Measurements from ENCODE around the gene ABCG1.

ABCG1 gene

DNA sequence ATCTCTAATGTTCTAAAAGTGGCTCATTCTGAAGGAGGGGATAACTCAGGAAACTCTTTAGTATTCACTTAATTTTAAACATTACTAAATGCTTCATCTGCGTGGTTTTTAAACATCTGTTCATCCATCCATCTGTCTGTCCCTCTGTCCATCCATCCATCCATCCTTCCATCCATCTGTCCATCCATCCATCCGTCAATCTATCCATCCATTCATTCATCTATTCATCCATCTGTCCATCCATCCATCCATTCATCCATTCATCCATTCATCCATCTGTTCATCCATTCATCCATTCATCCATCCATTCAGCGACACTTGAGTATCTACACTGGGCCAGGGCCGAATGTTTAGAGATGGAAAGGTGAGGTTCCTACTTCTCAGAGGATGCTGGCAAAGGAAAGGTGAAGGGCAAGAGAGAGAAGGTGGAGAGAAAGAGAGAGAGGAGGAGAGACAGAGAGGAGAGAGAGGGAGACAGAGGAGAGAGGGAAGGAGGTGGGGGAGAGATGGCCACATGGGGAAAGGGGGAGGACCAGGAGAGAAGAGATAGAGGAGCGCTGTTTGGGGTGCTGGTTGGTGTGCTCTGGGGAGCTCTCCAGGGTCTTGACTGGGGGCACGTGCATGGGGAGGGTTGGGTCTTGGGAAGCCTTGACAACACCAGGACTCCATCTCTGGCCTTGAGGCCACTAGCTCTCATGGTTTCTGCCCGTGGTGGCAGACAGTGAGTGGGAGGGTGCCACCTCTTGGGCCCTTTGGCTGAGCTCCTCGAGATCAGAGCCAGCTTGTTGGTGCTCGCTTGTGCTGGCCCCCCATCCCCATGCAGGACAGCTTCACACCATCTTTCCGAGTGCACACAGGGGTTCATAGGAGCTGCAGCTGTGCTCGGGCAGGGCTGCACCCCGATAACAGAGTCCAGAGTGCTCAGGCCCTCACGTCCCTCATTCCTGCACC, 45.6 kb downstream of the ABCG1 start:
- H3K9ac ChIP-seq = no peak overlapping the region
- TF ChIP-seq, protein P1, sequence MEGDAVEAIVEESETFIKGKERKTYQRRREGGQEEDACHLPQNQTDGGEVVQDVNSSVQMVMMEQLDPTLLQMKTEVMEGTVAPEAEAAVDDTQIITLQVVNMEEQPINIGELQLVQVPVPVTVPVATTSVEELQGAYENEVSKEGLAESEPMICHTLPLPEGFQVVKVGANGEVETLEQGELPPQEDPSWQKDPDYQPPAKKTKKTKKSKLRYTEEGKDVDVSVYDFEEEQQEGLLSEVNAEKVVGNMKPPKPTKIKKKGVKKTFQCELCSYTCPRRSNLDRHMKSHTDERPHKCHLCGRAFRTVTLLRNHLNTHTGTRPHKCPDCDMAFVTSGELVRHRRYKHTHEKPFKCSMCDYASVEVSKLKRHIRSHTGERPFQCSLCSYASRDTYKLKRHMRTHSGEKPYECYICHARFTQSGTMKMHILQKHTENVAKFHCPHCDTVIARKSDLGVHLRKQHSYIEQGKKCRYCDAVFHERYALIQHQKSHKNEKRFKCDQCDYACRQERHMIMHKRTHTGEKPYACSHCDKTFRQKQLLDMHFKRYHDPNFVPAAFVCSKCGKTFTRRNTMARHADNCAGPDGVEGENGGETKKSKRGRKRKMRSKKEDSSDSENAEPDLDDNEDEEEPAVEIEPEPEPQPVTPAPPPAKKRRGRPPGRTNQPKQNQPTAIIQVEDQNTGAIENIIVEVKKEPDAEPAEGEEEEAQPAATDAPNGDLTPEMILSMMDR (conservative IDR thresholded peaks at IDR 0.05; ENCODE audit: low read depth, low read length) = no peak
- H3K79me2 ChIP-seq (ENCODE audit: insufficient read depth, low read depth) = no peaks in the 10 kb centered on the region
- no peak overlapping the region for H3K4me2 ChIP-seq
- no peak overlapping the region for H2AFZ ChIP-seq (ENCODE audit: low read depth)
- H3K27me3 ChIP-seq (ENCODE audit: insufficient read depth, low read depth) = no peaks in the 10 kb centered on the region
- no peaks in the 10 kb centered on the region for H3K36me3 ChIP-seq (ENCODE audit: insufficient read depth)
- H3K4me3 ChIP-seq (IDR thresholded peaks at IDR 0.05; ENCODE audit: insufficient read depth, low read depth, low read length) = no peak overlapping the region
- H3K4me1 ChIP-seq (ENCODE audit: low read depth, poor library complexity, severe bottlenecking) = no peaks in the 10 kb centered on the region
- H3K27ac ChIP-seq = no peak overlapping the region
- H4K20me1 ChIP-seq (ENCODE audit: insufficient read depth) = no peaks in the 10 kb centered on the region

DNA sequence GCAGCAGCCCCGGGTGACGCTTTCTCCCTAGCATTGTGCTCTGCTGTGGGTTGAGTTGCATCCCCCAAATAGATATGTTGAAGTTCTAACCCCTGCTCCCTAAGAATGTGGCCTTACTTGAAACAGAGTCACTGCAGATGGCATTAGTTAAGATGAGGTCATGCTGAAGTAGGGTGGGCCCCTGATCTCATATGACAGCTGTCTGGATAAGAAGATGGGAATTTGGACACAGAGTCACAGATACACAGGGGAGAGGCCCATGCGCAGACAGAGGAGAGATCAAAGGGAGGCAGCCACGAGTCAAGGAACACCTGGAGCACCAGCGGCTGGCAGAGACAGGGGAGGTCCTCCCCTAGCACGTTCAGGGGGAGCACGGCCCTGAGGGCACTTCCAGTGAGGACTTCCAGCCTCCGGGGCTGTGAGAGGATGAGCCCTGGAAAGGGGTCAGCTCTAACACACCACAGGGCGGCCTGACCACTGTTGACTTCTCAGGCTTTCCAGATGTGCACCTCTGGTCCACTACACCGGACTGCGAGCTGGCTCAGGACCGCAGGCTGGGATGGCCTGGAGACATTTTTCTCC, 46.4 kb downstream of the ABCG1 start:
- H3K4me2 ChIP-seq = no peak overlapping the region
- no peak overlapping the region for H3K27ac ChIP-seq
- no peaks in the 10 kb centered on the region for H3K79me2 ChIP-seq (ENCODE audit: insufficient read depth, low read depth)
- H3K27me3 ChIP-seq (ENCODE audit: insufficient read depth, low read depth) = no peaks in the 10 kb centered on the region
- H2AFZ ChIP-seq (ENCODE audit: low read depth) = no peak overlapping the region
- no peak overlapping the region for H3K9ac ChIP-seq
- H4K20me1 ChIP-seq (ENCODE audit: insufficient read depth) = no peaks in the 10 kb centered on the region
- TF ChIP-seq, protein P1 (conservative IDR thresholded peaks at IDR 0.05; ENCODE audit: low read depth, low read length) = no peak
- H3K4me1 ChIP-seq (ENCODE audit: low read depth, poor library complexity, severe bottlenecking) = no peaks in the 10 kb centered on the region
- no peak overlapping the region for H3K4me3 ChIP-seq (IDR thresholded peaks at IDR 0.05; ENCODE audit: insufficient read depth, low read depth, low read length)
- H3K36me3 ChIP-seq (ENCODE audit: insufficient read depth) = no peaks in the 10 kb centered on the region

GRCh38 chr21:42266971-42267556, 48.1 kb downstream of the ABCG1 start:
- TF ChIP-seq, protein P1 (conservative IDR thresholded peaks at IDR 0.05; ENCODE audit: low read depth, low read length) = no peak
- Histone ChIP-seq H3K4me3 (IDR thresholded peaks at IDR 0.05; ENCODE audit: insufficient read depth, low read depth, low read length) (no peak overlapping the region), H4K20me1 (ENCODE audit: insufficient read depth) (no peaks in the 10 kb centered on the region), H3K4me2 (no peak overlapping the region), H3K36me3 (ENCODE audit: insufficient read depth) (no peaks in the 10 kb centered on the region), H2AFZ (ENCODE audit: low read depth) (no peak overlapping the region), H3K4me1 (ENCODE audit: low read depth, poor library complexity, severe bottlenecking) (no peaks in the 10 kb centered on the region), H3K9ac (no peak overlapping the region), H3K79me2 (ENCODE audit: insufficient read depth, low read depth) (no peaks in the 10 kb centered on the region), H3K27me3 (ENCODE audit: insufficient read depth, low read depth) (no peaks in the 10 kb centered on the region), H3K27ac (no peak overlapping the region)

DNA sequence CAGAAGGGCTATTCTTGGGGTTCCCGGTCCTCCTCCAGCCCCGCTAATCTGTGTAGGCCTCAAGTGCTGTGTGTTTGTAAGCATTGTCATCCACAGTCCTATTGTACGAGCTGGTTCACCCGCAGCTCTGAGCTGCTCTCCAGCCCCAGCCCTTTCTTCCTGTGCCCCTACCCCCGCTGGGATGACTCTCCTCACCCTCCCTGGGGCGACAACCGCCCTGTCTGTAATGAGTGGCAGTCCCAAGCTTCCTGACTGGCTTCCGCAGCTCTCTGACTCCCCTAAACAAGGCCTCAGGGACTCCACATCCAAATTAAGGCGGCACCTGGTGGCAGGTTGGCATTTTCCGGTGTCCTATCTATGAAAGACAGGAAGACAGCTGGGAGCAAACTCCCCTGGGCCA, 50.4 kb downstream of the ABCG1 start:
- Histone ChIP-seq H3K4me2 (no peak overlapping the region), H3K4me1 (ENCODE audit: low read depth, poor library complexity, severe bottlenecking) (no peaks in the 10 kb centered on the region), H3K27me3 (ENCODE audit: insufficient read depth, low read depth) (no peaks in the 10 kb centered on the region), H2AFZ (ENCODE audit: low read depth) (no peak overlapping the region), H3K27ac (no peak overlapping the region), H3K36me3 (ENCODE audit: insufficient read depth) (no peaks in the 10 kb centered on the region), H3K9ac (no peak overlapping the region), H4K20me1 (ENCODE audit: insufficient read depth) (no peaks in the 10 kb centered on the region), H3K4me3 (IDR thresholded peaks at IDR 0.05; ENCODE audit: insufficient read depth, low read depth, low read length) (no peak overlapping the region), H3K79me2 (ENCODE audit: insufficient read depth, low read depth) (no peaks in the 10 kb centered on the region)
- TF ChIP-seq, protein P1 (conservative IDR thresholded peaks at IDR 0.05; ENCODE audit: low read depth, low read length) = no peak

Data from KMS-11 (cell line).